ENCODE data around the gene DTNB. TPM values are rescaled to one million over a fixed set of nuclear protein-coding genes. Genes with fewer than 3 reads are reported as not detected.
A peak's percentile ranks its signal among the peaks of the same experiment; 100 is the strongest.
"Not testable (repeated sequence)": the region's sequence is repeated elsewhere in the genome, so short reads cannot be mapped to it uniquely, and the experiment has no call there.

DTNB gene
- total RNA-seq, 1 donor from 2014 or later: 28.9 TPM

DNA sequence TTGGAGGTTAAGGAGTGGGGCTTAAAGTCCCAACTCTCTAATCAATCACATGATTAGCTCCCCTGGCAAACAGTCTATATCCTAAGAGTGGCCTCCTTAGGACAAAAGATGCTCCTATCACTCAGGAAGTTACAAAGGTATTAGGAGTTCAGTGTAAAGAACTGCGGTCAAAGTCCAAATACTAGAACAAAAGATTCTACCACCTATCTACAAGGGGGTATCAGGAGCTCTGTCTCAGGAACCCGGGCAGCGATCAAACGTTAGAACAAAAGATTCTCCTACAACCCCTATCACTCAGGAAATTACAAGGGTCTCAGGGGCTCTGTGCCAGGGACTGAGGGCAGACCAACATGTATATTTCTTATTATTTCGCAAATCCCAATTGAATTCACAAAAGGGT, 58.0 kb downstream of the DTNB start:
- no peak for DNase-seq
- no peak for TF ChIP-seq CTCF (IDR thresholded peaks at IDR 0.05)
- ATAC-seq (ENCODE audit: low read depth): no peak
- no peaks in the 10 kb centered on the region for H3K9me3 Mint-ChIP-seq
- H3K4me3 Mint-ChIP-seq: no peak overlapping the region
- no peaks in the 10 kb centered on the region for H3K27me3 Mint-ChIP-seq
- ChIA-PET POLR2A (interaction anchor here (0.6 kb wide), 1 partner anchor 30 kb away, joined by 3 read pairs; no protein-coding TSS in a partner anchor), CTCF (interaction anchor here (1.0 to 1.5 kb wide), 2 partner anchors 8 to 11 kb away, joined by 3 to 6 read pairs; no protein-coding TSS in a partner anchor)
- no peak overlapping the region for H3K27ac Mint-ChIP-seq
- intact Hi-C loops (cut with micrococcal nuclease): no loop called here
- peaks cover 3% of the 10 kb centered on the region for H3K36me3 Mint-ChIP-seq (ENCODE audit: low read depth)
- peaks cover 7% of the 10 kb centered on the region for H3K4me1 Mint-ChIP-seq

DNA sequence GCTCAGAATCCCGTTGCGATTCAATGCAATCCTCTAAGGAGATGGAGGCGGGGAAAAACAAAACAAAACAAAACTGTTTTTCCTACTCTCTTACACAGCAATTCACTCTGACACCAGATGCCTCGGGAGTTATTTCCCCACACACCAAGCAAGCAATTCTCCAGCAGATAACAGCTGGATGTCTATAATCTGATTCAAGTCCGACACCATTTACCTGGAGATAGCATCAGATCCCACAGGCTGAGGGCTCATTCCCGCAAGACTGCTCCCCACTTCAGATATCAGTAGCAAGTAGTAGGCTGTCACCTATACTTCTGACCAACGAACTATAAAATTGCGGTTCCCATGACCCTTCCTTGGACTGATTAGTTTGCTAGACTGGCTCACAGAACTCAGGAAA, 58.7 kb downstream of the DTNB start:
- Mint-ChIP-seq H3K9me3 (no peaks in the 10 kb centered on the region), H3K27me3 (no peaks in the 10 kb centered on the region), H3K36me3 (ENCODE audit: low read depth) (no peaks in the 10 kb centered on the region), H3K4me3 (no peak overlapping the region), H3K27ac (no peak overlapping the region), H3K4me1 (peaks cover 14% of the 10 kb centered on the region)
- no peak for TF ChIP-seq CTCF (IDR thresholded peaks at IDR 0.05)
- CTCF ChIA-PET: interaction anchor here (1.0 to 1.5 kb wide), 2 partner anchors 8 to 10 kb away, joined by 3 to 6 read pairs; no protein-coding TSS in a partner anchor
- POLR2A ChIA-PET: no interaction called here
- intact Hi-C loops (cut with micrococcal nuclease): no loop called here
- DNase-seq: no peak
- no peak for ATAC-seq (ENCODE audit: low read depth)

- ATAC-seq (ENCODE audit: low read depth) (no peak), DNase-seq (no peak)
- Mint-ChIP-seq H3K9me3 (no peaks in the 10 kb centered on the region), H3K4me3 (no peak overlapping the region), H3K27ac (peak overlapping the region; percentile 66), H3K4me1 (peaks cover 29% of the 10 kb centered on the region), H3K36me3 (ENCODE audit: low read depth) (peaks cover 2% of the 10 kb centered on the region), H3K27me3 (no peaks in the 10 kb centered on the region)
- intact Hi-C loops (cut with micrococcal nuclease): loop anchor here (2.0 to 5.0 kb wide), 2 partner anchors 64 to 969 kb away; partner anchors contain the start of gene DTNB
- CTCF ChIA-PET: interaction anchor here (0.8 to 5.9 kb wide), 8 partner anchors 10 to 443 kb away, joined by 3 to 110 read pairs (median 12); partner anchors contain the start of gene DTNB
- POLR2A ChIA-PET: interaction anchor here (0.7 to 3.0 kb wide), 2 partner anchors 64 to 817 kb away, joined by 6 to 8 read pairs; partner anchors contain the start of gene DTNB
- no peak for TF ChIP-seq CTCF (IDR thresholded peaks at IDR 0.05)
Observed at GRCh38 chr2:25608718-25609117, 64.7 kb downstream of the DTNB start.

- no peak for TF ChIP-seq CTCF (IDR thresholded peaks at IDR 0.05)
- Mint-ChIP-seq H3K36me3 (ENCODE audit: low read depth) (peaks cover 2% of the 10 kb centered on the region), H3K27me3 (no peaks in the 10 kb centered on the region), H3K4me1 (peaks cover 29% of the 10 kb centered on the region), H3K9me3 (no peaks in the 10 kb centered on the region), H3K4me3 (no peak overlapping the region), H3K27ac (no peak overlapping the region)
- CTCF ChIA-PET: interaction anchor here (0.6 to 5.9 kb wide), 25 partner anchors 8 to 993 kb away, joined by 3 to 110 read pairs (median 5); partner anchors contain the start of gene DTNB
- no peak for DNase-seq
- POLR2A ChIA-PET: interaction anchor here (0.7 to 0.9 kb wide), 2 partner anchors 9 to 66 kb away, joined by 3 to 4 read pairs; partner anchors contain the start of gene DTNB
- intact Hi-C loops (cut with micrococcal nuclease): loop anchor here (1.0 to 5.0 kb wide), 4 partner anchors 57 to 970 kb away; no protein-coding TSS in a partner anchor
- ATAC-seq (ENCODE audit: low read depth): no peak
Observed at GRCh38 chr2:25606892-25607291, 66.5 kb downstream of the DTNB start.

- Mint-ChIP-seq H3K27ac (no peak overlapping the region), H3K4me1 (peaks cover 9% of the 10 kb centered on the region), H3K36me3 (ENCODE audit: low read depth) (no peaks in the 10 kb centered on the region), H3K9me3 (no peaks in the 10 kb centered on the region), H3K27me3 (no peaks in the 10 kb centered on the region), H3K4me3 (no peak overlapping the region)
- ChIA-PET POLR2A (no interaction called here), CTCF (no interaction called here)
- DNase-seq (no peak), ATAC-seq (ENCODE audit: low read depth) (no peak)
- intact Hi-C loops (cut with micrococcal nuclease): no loop called here
- TF ChIP-seq CTCF (IDR thresholded peaks at IDR 0.05): no peak
Observed at GRCh38 chr2:25602333-25602723, 71.0 kb downstream of the DTNB start.

GRCh38 chr2:25601711-25602332, 71.6 kb downstream of the DTNB start:
- POLR2A ChIA-PET; ATAC-seq (ENCODE audit: low read depth); H3K27ac Mint-ChIP-seq; H3K27me3 Mint-ChIP-seq; intact Hi-C loops (cut with micrococcal nuclease); DNase-seq; H3K4me3 Mint-ChIP-seq; CTCF ChIA-PET; H3K9me3 Mint-ChIP-seq; H3K36me3 Mint-ChIP-seq (ENCODE audit: low read depth): not testable (repeated sequence)
- H3K4me1 Mint-ChIP-seq: peaks cover 10% of the 10 kb centered on the region

Measured in activated B cell treated with CpG ODN at 0.5 μM for 24 hours (primary cell).